Endothelial cell of umbilical vein (primary cell): ENCODE data around the gene DMRT3. TPM values are rescaled to one million over a fixed set of nuclear protein-coding genes. Genes with fewer than 3 reads are reported as not detected.

ENCODE experiments used
- BruUV-seq: library from RNA; stranded (reverse); fragments of 400-500 nt; replicated peaks from 2 replicates; lab custom pipeline; 2021; lab: Mats Ljungman, UMichigan
- CTCF ChIA-PET: fragments of 300-600, 350-600 bp; sonication (Branson Sonifier 250); formaldehyde crosslinking; loops from one replicate; lab custom pipeline; 2021; ENCODE audit warnings: antibody characterized with exemption, inconsistent platforms; lab: Charles Lee
- POLR2A ChIA-PET: fragments of 300-600, 350-600 bp; sonication (Branson Sonifier 250); formaldehyde crosslinking; loops from one replicate; lab custom pipeline; 2021; ENCODE audit warnings: antibody characterized with exemption, inconsistent platforms; lab: Charles Lee
- DNase-seq: peaks from one replicate; pipeline ENCODE4 v3.0.0-alpha.2; 2011; ENCODE audit warnings: low read depth, low spot score
- FAIRE-seq: peaks from 2 replicates; lab custom pipeline; 2011; peaks lifted over from hg19 to GRCh38; lab: Jason Lieb, UNC
- H2AFZ ChIP-seq: 2 replicates; pipeline ENCODE4 v1.6.0; 2012; ENCODE audit warnings: low read depth, low read length, control low read depth, inconsistent platforms
- H3K27ac ChIP-seq: 2 replicates; pipeline ENCODE4 v1.5.1; 2011; ENCODE audit warnings: low read depth, mild to moderate bottlenecking, control low read depth, low read length, moderate library complexity; ENCODE audit not compliant: insufficient read depth
- H3K27me3 ChIP-seq, 2 experiments: 2 replicates each; pipeline versions ENCODE4 v1.6.0 to v1.6.1; 2011; ENCODE audit warnings: low read length in 2 of 2, mixed read lengths in 1 of 2; ENCODE audit not compliant: control insufficient read depth in 2 of 2, insufficient read depth in 2 of 2
- H3K36me3 ChIP-seq, 2 experiments: 2 replicates in 1 of 2; 3 replicates in 1 of 2; pipeline ENCODE4 v1.5.1; 2011; ENCODE audit warnings: low read length in 2 of 2, mild to moderate bottlenecking in 1 of 2, moderate library complexity in 1 of 2; ENCODE audit not compliant: control insufficient read depth in 2 of 2, insufficient read depth in 2 of 2; ENCODE audit errors: extremely low read depth in 1 of 2
- H3K4me1 ChIP-seq: 3 replicates; pipeline ENCODE4 v1.5.1; 2011; ENCODE audit warnings: mild to moderate bottlenecking, low read length; ENCODE audit not compliant: control insufficient read depth, insufficient read depth; ENCODE audit errors: extremely low read depth
- H3K4me2 ChIP-seq: 2 replicates; pipeline ENCODE4 v1.6.1; 2011; ENCODE audit warnings: low read length, control low read depth, mixed read lengths; ENCODE audit not compliant: insufficient read depth
- H3K4me3 ChIP-seq, 3 experiments: fragments of 200-600 bp in 1 of 3; sonication (generic), shearing (Covaris generic) in 1 of 3; replicated peaks in 1 of 3; 2 replicates each; pipeline ENCODE4 v1.5.1; 2011 to 2016; ENCODE audit warnings: control low read depth in 3 of 3, low read length in 3 of 3, mild to moderate bottlenecking in 2 of 3, inconsistent platforms in 1 of 3, low read depth in 1 of 3, moderate library complexity in 1 of 3; ENCODE audit not compliant: insufficient read depth in 1 of 3
- H3K79me2 ChIP-seq: 2 replicates; pipeline ENCODE4 v1.6.0; 2012; ENCODE audit warnings: low read length, inconsistent platforms; ENCODE audit not compliant: control insufficient read depth, insufficient read depth
- H3K9ac ChIP-seq: replicated peaks from 2 replicates; pipeline ENCODE3; 2011; ENCODE audit warnings: low read length, control low read depth; ENCODE audit not compliant: insufficient read depth; ENCODE audit errors: extremely low read depth
- H3K9me1 ChIP-seq: replicated peaks from 3 replicates; pipeline ENCODE4 v1.6.0; 2011; ENCODE audit warnings: mild to moderate bottlenecking, low read length; ENCODE audit not compliant: control insufficient read depth, insufficient read depth; ENCODE audit errors: extremely low read depth
- H3K9me3 ChIP-seq: replicated peaks from 2 replicates; pipeline ENCODE4 v1.5.1; 2012; ENCODE audit warnings: low read length, inconsistent platforms; ENCODE audit not compliant: control insufficient read depth, insufficient read depth
- H4K20me1 ChIP-seq: replicated peaks from 2 replicates; pipeline ENCODE3; 2011; ENCODE audit warnings: mild to moderate bottlenecking, low read length; ENCODE audit not compliant: control insufficient read depth, insufficient read depth; ENCODE audit errors: extremely low read depth
- CTCF ChIP-seq, 2 donors: IDR thresholded peaks; 1 replicate in 1 of 2; 2 replicates in 1 of 2; pipeline ENCODE4 v1.5.1; 2011; ENCODE audit warnings: low read length in 2 of 2, mild to moderate bottlenecking in 2 of 2, moderate library complexity in 2 of 2, control low read depth in 1 of 2, inconsistent platforms in 1 of 2, low read depth in 1 of 2; ENCODE audit not compliant: insufficient read depth in 1 of 2; ENCODE audit errors: extremely low read depth in 1 of 2
- EZH2 ChIP-seq: IDR thresholded peaks from 2 replicates; pipeline ENCODE4 v1.6.1; 2012; ENCODE audit warnings: borderline replicate concordance, low read depth, mild to moderate bottlenecking, moderate library complexity, low read length, inconsistent platforms; ENCODE audit not compliant: severe bottlenecking
- FOS ChIP-seq: IDR thresholded peaks from 2 replicates; pipeline ENCODE4 v1.6.1; 2011; ENCODE audit warnings: mild to moderate bottlenecking, low read length, moderate library complexity, borderline replicate concordance; ENCODE audit not compliant: insufficient read depth
- GATA2 ChIP-seq: IDR thresholded peaks from 2 replicates; pipeline ENCODE4 v1.7.0; 2011; ENCODE audit warnings: low read depth, mild to moderate bottlenecking, moderate library complexity, mixed read lengths, low read length; ENCODE audit not compliant: insufficient read length, insufficient read depth
- MAX ChIP-seq: IDR thresholded peaks from 2 replicates; pipeline ENCODE4 v1.6.1; 2011; ENCODE audit not compliant: insufficient read depth, insufficient read length
- MYC ChIP-seq: IDR thresholded peaks from one replicate; pipeline ENCODE4 v1.6.1; 2011; ENCODE audit warnings: mild to moderate bottlenecking, low read depth, low read length
- POLR2A ChIP-seq: IDR thresholded peaks from 2 replicates; pipeline ENCODE4 v1.6.1; 2012; ENCODE audit warnings: low read depth, mild to moderate bottlenecking, control low read depth, low read length
- POLR2AphosphoS5 ChIP-seq: IDR thresholded peaks from 2 replicates; pipeline ENCODE4 v1.6.1; 2012; ENCODE audit warnings: low read depth, mild to moderate bottlenecking, control low read depth, low read length, moderate library complexity; ENCODE audit not compliant: insufficient read depth
- dilution Hi-C: fragments of 300-500 bp; cut with MboI; formaldehyde crosslinking; loops from one replicate; pipeline ENCODE4 v1.15.0; 2019; ENCODE audit warnings: low sequenced_read_pairs; ENCODE audit not compliant: extremely low pct_ligation_motif_present
- intact Hi-C: fragments of 100-400 bp; cut with micrococcal nuclease; formaldehyde crosslinking; loops from one replicate; pipeline ENCODE4 v1.10.0; 2022
- polyA plus RNA-seq, 4 experiments: library from polyadenylated mRNA; depleted of rRNA in 3 of 4; stranded (reverse) in 3 of 4; unstranded in 1 of 4; fragments of >200 nt; gene quantifications; 2 replicates each; pipeline versions ENCODE4 v1.2.1 to v1.2.3, GENCODE V29; 2011 to 2012; ENCODE audit warnings: missing spikeins in 1 of 4
- total RNA-seq: library from RNA; stranded (reverse); gene quantifications from 2 replicates; pipeline ENCODE4 v1.2.3, GENCODE V29; 2021

DMRT3 gene
- total and polyA plus RNA-seq, 2 donors (not counting 3 experiments of a cell fraction or from before 2014, with no cell fraction given): not detected

- Histone ChIP-seq H3K36me3 (no peaks in the 10 kb centered on the region), H3K79me2 (no peaks in the 10 kb centered on the region), H3K4me3 (no peak overlapping the region), H3K4me1 (no peaks in the 10 kb centered on the region), H3K27me3 (peaks cover 85 to 96% of the 10 kb centered on the region in 2 experiments), H3K27ac (no peak overlapping the region), H3K9me3 (no peaks in the 10 kb centered on the region), H3K9me1 (no peaks in the 10 kb centered on the region), H3K4me2 (no peak overlapping the region), H4K20me1 (no peaks in the 10 kb centered on the region), H3K9ac (no peak overlapping the region), H2AFZ (no peak overlapping the region)
- TF ChIP-seq MYC (no peak), FOS (no peak), POLR2AphosphoS5 (no peak), CTCF (IDR thresholded peaks at IDR 0.05; ENCODE audit: extremely low read depth in 1 of 2, insufficient read depth in 1 of 2, low read depth in 1 of 2, low read length in 2 of 2) (no peak), MAX (no peak), POLR2A (no peak), GATA2 (no peak), EZH2 (peak; percentile 58)
- ChIA-PET CTCF (interaction anchor here (2.3 kb wide), 1 partner anchor 49 kb away, joined by 5 read pairs; no protein-coding TSS in a partner anchor), POLR2A (no interaction called here)
- intact Hi-C loops: no loop called here
- DNase-seq (no peak), FAIRE-seq (no peak)
- BruUV-seq: no TSS peak
- dilution Hi-C loops: no loop called here
These were observed 735 bp downstream of the DMRT3 start for GRCh38 chr9:976943-977837.
